Sigmoid colon (tissue), 4 donors: ENCODE data around the gene GRID1.

ENCODE experiments used
- EP300 ChIP-seq, 4 donors: sonication (generic); formaldehyde crosslinking; IDR thresholded peaks; one replicate each; pipeline ENCODE4 v1.6.1; 2017; ENCODE audit warnings: antibody characterized with exemption in 4 of 4
- TF ChIP-seq, protein P1 (sequence below), 4 experiments: fragments of 450-650 bp in 3 of 4; fragments of 200-600 bp in 1 of 4; IDR thresholded peaks; one replicate each; pipeline ENCODE4 v1.5.1; 2016 to 2019; ENCODE audit warnings: antibody characterized with exemption in 4 of 4, mild to moderate bottlenecking in 3 of 4, moderate library complexity in 2 of 4

GRCh38 chr10:86261470-86261869, 105.1 kb downstream of the GRID1 start:
- TF ChIP-seq, protein P1, sequence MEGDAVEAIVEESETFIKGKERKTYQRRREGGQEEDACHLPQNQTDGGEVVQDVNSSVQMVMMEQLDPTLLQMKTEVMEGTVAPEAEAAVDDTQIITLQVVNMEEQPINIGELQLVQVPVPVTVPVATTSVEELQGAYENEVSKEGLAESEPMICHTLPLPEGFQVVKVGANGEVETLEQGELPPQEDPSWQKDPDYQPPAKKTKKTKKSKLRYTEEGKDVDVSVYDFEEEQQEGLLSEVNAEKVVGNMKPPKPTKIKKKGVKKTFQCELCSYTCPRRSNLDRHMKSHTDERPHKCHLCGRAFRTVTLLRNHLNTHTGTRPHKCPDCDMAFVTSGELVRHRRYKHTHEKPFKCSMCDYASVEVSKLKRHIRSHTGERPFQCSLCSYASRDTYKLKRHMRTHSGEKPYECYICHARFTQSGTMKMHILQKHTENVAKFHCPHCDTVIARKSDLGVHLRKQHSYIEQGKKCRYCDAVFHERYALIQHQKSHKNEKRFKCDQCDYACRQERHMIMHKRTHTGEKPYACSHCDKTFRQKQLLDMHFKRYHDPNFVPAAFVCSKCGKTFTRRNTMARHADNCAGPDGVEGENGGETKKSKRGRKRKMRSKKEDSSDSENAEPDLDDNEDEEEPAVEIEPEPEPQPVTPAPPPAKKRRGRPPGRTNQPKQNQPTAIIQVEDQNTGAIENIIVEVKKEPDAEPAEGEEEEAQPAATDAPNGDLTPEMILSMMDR (IDR thresholded peaks at IDR 0.05): no peak
- no peak for TF ChIP-seq EP300 (IDR thresholded peaks at IDR 0.05)
